HG03108 (cell line): ENCODE data around the gene CTXN1.

Source experiments
- ATAC-seq: cut with Tn5 transposase; IDR thresholded peaks from one replicate; pipeline ENCODE4 v1.9.1; 2021; ENCODE audit warnings: moderate library complexity; ENCODE audit not compliant: unreplicated experiment

The CTXN1 gene

DNA sequence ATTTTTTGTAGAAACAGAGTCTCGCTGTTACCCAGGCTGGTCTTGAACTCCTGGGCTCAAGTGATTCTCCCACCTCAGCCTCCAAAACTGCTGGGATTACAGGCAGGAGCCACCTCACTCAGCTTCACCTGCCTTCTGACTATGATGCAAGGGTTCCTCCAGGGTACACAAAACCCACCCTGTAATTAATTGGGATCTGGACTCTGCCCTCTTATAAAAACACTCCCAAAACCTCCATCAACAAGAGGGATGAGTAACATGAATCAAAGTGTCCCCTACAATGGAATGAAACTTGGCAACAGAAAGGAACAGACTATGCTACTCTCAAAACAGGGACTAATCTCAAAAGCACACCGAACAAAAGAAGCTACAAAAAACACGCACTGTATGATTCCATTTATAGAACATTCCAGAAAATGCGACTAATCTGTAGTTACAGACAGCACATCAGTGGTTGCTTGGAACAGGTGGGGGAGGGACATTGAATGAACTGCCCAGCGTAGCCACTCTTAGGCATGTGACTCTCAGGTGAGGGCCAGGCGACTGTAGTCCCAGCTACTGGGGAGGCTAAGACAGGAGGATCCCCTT is 48.6 kb downstream of the CTXN1 start:
- ATAC-seq = no peak

DNA sequence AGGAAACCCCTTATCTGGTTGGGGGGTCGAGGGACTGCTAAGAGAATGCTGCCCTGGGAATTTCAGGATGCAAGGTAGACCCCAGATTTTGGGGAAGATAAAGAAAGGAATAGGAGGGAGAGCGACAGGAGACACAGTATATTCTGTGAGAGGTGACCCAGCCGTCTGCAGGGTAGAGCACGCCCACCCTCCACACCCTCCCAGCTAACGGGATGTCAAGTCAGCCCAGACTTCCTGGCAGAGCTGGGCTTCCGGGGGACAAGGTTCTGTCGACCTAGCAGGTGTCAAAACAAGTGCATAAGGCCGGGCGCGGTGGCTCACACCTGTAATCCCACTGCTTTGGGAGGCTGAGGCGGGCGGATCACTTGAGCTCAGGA is 51.0 kb downstream of the CTXN1 start:
- ATAC-seq = no peak
